GM21717 (cell line): ENCODE data around the gene SLC17A1.

ENCODE experiments used
- ATAC-seq: cut with Tn5 transposase; IDR thresholded peaks from one replicate; pipeline ENCODE4 v1.9.1; 2021; ENCODE audit warnings: mild to moderate bottlenecking, moderate library complexity; ENCODE audit not compliant: unreplicated experiment

Gene SLC17A1

DNA sequence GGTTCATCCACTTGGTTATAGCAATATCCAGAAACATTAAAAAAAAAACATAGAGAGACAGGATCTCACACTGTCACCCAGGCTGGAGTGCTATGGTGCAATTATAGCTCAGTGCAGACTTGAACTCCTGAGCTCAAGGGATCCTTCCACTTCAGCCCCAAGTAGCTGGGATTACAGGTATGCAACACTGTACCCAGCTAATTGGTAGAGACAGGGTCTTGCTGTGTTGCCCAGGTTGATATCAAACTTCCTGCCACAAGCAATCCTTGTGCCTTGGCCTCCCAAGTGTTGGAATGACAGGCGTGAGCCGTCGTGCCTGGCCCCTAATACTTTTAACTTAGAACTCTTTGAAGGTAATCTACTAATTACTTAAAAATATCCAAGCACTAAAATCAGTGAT is 818 bp upstream of the SLC17A1 start:
- no peak for ATAC-seq

DNA sequence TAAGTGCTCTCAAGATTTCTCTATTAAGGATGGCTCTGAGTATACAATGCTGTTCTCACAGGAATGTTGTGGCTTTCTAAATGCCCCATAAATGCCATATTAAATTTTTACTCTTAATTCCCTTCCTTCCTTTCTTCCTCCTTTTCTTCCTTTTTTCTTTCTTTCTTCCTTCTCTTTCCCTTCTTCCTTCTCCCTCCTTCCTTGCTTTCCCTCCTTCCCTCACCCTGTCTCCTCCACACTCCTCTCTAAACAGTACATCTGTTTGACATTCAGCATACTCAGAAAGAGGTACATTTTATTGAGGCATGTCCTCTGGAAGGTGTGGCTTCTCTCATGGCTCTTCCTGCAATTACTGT is 433 bp upstream of the SLC17A1 start:
- no peak for ATAC-seq

DNA sequence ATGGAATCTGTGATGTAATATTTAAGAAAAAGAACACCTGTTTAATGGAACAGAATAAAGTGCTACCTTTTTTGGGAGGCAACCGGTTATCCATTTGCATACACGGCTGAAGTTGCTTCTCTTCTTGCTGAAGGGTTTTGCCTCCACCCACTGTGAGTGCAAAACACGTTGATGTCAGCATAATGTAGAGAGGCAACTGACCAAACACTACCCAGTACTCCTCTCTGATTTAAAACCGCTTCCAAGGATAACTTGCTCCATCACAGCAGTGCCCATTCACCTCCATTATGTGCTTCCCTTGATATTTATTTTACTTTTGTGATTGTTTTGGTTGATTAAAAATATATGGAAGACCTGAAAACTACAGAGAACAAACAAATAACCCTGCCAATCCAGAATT is 1.4 kb downstream of the SLC17A1 start:
- ATAC-seq: no peak

DNA sequence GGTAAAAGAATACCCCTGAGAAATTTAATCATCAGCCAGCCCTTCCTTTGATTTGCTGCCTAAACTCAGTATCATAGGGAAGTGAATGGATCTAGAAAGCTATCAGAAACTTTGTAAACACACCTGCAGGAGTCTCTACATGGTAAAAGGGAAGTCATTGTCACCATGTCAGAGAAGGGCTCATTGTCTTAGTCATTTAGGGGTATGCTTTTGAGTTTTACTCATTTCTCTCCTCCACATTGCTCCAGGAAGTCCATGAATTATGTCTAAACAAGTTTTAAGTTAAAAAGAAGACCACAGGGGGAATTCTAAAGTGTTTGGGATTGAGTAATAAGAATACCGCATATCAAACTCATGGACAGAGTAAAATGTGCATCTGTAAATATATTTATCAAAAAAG is 2.5 kb downstream of the SLC17A1 start:
- peak; percentile 74 for ATAC-seq

DNA sequence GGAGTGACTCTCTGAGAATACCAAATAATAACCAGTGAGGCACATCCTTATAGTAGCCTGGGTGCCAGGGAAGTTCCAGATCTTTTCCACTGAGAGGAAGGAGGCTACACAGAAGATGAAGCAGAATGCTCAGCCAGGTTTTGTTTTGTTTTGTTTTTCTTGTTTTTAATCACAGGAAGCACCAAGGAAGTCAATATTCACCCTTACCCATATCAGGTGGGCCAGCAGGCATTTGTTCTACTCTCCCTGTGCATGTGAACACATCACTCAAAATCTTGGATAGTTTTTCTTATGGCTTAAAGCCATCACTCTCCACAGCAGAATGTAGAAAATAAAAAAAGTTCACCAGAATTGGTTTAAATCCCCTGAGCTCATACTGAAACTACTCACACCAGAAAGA is 10.5 kb downstream of the SLC17A1 start:
- ATAC-seq: no peak

DNA sequence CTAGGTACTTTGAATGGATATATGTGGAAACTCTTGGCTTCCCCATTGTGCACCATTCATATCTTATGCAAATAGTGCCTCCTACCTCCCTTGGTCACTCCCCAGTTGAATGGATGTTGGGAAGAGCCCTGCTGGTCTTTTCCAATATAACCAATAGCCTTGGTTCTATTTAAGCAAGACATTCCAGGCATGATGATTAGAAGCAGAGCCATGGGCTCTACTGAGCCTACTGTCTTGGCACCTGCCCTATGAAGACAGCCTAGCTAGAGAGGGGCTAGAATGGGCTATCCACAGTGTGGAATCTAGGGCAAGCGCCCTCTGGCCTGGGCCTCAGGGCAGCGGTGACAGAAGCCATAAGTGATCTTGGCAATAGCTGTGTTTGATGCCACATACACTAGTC is 15.6 kb downstream of the SLC17A1 start:
- no peak for ATAC-seq

DNA sequence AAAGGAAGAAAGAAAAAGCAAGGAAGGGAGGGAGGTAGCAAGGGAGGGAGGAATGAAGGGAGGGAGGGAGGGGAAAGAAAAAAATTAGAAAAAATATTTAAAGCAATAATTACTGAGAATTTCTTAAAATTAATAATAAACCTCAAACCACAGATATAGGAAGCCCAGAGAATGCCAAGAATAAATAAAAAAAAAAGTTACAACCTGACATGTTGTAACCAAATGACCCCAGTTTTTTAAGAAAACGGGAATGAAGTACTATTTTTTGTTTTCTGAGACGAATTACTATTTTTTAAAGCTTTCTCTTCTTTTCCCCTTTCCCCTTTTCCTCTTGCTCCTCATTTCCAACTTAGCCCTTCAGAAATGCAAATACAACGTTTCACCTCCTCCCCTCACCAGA is 16.7 kb downstream of the SLC17A1 start:
- ATAC-seq: no peak

DNA sequence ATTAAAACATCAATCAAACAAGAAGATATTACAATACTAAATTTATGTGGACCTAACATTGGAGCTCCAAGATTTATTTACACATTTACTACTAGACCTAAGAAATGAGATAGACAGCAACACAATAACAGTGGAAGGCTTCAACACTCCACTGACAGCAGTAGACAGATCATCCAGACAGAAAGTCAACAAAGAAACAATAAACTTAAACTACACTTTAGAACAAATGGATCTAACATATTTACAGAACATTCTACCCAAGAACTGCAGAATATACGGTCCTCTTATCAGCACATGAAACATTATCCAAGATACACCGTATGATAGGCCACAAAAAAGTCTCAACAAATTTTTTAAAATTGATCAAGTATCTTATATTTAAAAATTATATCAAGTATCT is 27.0 kb downstream of the SLC17A1 start:
- no peak for ATAC-seq

DNA sequence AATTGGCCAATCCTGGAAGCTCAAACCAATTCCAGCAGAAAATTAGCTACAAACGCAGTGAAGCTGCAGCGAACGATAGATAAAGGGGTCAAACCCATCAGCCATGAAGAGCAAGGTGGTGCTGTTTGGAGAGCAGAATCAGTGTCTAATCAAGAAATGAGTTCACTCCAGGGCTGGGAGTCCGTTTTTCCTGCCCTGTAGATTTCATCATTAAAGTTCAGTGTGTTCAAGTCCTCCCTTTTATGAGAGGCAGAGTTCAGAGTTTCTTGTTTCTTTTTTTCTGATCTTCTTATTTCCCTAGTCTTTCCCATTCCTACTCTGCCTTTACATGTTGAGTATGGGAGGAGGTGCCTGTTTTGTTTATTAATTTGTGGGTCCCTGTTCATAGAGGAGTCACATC is 30.4 kb downstream of the SLC17A1 start:
- no peak for ATAC-seq

DNA sequence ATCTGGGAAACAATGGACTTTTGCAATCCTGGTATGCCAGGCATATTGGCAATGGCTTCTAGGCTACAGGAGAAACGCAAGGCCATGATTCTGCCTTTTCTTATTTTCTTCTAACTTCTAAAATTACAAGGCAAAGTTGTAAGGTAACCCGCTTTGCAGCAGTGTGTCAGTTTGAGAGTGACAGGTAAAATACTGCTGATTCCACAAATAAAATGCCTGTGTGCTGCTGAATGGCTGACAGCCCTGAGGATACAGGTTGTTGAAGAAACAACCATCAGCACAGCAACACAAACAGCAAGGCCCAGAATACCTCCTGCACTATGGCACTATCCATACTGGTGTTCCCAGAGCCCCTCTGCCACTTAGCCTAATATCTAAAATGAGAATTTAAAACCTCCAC is 37.1 kb downstream of the SLC17A1 start:
- no peak for ATAC-seq

DNA sequence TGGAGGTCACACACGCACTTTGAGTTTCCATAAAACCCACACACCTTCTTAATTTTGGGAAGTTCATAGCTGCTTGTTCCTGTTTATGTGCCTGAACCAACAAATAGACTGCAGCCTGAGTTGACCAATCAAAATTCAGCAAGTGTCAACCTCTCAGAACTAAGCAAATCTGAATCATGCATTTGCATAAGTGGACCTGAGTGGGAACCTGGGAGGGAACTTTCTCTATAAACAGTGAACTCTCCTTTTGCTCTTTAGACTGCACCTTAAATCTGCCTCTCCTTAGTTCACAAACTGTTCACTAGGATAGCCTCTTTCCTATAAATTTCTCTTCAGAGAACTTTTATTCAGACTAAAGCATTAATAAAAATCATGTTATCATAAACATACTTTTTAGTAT is 37.9 kb downstream of the SLC17A1 start:
- ATAC-seq: no peak

DNA sequence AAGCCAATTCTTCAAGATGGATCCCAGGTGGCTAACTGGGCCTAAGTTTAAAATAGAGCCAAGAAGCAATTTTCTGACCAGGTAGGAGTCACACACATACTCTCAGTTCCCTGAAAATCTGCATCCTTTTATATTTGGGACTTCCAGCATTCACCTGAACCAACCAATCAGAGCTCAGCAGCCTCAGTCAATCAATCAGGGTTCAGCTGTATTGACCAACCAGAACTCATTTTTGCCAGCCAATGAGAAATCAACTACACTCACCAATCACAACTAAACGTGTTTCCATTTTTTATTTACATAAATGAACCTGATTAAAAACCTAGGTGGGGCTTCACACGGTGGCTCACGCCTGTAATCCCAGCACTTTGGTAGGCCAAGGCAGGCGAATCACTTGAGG is 39.8 kb downstream of the SLC17A1 start:
- ATAC-seq: no peak

DNA sequence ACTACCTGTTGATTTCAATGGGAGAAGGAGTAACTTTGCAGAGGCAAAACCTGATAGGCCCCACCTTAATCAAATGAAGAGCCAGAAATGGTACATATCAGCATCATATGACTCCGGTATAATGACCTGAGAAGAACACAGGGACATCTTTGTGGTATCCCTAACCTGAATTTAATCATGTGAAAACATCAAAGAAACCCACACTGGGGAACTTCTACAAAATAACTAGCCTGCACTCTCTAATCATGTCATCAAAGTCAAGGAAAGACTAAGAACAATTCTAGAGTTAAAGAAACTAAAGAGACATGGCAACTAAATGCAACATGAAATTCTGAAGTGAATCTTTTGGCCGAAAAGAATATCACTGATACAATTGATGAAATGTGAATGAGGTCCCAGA is 42.4 kb downstream of the SLC17A1 start:
- no peak for ATAC-seq

DNA sequence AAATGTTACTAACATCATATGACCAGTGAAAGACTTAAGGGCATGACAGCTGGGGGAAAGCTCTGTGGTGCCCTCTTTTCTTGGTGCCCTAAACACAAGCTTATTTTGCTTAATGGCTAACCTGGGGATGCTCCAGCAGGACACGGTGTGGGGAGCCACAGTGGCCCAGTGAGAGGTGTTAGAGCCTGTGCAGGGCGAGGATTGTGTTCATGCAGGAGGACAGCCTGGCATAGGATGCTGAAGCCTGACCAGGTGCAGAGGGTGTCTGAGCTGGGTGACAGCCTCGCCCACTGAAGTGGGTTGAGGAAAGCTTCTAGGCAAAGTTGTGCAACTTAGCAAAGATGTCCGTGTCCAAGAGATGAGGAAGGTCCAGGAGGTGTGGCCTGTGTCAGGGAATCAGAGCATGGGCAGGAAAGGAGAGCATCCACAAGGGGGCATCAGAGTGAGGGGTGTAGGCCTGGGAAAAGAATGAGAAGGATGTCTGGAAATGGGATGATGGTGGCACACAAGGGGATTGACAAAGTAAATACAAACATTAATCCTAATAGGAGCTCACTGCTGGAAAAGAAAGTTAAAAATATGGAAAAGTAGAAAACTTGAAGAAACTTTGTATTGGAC is 43.4 kb downstream of the SLC17A1 start:
- ATAC-seq: no peak

DNA sequence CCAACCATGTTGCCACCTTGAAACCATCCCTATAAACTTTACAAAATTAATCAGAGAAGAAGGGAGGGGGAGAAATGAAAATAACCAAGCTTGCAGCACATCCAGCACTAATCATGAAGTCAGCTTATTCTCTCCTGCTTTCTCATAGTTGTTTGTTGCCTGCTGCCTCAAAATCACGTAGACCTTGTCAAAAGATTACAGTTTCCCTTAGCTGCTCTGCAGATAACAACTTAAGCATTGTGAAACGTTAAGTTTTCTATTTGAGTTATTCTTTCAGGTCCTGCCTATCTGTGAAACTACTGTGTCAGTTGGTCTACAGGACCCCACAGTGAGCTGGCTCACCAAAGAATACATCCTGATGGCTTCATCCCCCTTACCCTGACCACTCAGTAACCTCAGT is 44.4 kb downstream of the SLC17A1 start:
- no peak for ATAC-seq

DNA sequence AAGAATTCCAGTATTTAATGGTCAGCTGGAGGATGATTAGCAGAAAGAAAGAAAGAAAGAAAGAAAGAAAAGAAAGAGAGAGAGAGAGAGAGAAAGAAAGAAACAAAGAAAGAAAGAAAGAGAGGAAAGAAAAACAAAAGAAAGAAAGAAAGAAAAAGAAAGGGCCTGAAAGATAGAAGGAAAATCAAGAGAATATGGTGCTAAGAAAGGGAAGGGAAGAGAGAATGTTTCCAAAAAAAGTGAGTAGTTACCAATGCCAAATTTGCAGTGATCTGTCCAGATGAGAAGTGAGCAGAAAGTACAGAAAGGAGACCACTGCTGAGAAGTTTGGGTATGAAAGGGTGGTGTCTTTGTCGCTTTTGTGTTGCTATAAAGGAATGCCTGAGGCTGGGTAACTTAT is 50.7 kb downstream of the SLC17A1 start:
- ATAC-seq: no peak

DNA sequence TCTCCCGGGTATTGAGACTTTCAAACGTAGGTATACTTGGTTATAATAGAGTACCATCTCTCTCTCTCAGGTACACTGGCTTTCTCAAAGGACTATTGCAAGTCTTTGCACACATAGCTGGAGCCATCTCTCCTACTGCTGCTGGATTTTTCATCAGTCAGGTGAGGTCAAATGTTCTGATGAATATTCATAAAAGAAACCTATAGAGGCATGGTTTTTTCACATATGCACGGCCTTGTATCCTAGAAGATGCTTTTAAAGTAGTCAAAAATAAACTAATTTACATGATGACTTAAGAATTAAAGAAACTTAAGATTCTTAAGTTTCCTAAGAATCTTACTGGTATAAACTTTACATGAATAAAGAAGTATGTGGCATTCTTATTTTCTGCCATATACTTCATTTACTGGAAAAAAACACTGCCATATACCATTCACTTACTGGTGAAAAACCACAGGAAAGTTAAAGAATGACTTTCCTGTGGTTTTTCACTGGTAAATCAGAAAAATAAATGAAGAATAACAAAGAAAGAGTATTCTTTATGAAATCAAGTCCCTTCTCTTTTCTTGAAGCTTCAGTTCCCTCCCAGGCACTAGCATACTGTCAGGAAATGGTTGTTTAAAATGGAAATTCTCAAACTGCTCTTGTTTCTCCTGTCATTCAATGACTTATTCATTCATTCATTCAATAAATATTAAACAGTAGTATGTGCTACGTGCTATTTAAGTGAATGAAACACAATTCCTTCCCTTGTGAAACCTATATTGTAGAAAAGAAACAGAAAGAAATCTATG is 53.8 kb downstream of the SLC17A1 start:
- no peak for ATAC-seq

DNA sequence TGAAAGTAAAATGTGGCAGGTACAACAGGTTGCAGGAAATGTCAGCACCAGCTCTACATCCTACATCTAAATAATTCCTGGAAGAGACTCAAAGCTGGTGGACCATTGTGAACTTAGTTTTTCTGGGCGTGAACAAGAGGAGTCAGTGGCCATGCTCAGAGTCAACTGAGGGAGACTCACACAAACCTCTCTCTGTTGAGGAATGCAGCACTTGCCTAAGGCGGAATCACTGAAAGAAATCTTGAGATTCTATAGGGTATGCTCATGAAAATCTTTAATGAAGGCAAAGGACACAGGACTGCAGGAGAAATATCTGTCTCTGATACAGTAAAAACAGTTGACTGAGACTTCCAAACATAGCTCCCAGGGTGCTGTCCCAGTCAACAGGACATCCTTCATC is 54.8 kb downstream of the SLC17A1 start:
- no peak for ATAC-seq

DNA sequence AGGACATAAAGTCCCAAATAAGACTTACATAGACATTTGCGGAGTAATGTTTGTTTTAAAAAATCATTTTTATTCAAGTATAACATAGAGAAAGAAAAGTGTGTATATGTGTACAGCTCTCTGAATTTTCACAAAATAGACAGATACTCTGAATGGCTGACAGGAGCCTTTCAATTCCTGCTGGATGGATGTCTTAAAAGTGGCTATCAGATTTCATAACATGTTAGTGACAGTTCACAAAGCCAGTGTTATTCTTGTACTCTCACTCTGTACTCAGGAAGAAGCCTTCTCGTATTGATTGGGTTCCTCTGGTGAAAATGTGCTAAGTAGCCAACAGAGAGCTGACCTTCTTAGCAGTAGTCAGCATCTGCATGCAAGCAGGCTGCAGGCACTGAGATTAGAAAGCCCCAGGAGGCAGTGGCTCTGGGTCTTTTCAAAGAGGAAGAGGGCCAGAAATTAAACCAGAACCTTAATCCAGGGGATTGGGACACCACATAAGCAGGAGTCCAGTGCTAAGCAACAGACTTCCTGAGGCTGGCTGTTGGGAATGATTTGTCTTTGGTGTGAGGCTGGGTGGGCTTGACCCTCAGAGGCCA is 57.6 kb downstream of the SLC17A1 start:
- no peak for ATAC-seq

DNA sequence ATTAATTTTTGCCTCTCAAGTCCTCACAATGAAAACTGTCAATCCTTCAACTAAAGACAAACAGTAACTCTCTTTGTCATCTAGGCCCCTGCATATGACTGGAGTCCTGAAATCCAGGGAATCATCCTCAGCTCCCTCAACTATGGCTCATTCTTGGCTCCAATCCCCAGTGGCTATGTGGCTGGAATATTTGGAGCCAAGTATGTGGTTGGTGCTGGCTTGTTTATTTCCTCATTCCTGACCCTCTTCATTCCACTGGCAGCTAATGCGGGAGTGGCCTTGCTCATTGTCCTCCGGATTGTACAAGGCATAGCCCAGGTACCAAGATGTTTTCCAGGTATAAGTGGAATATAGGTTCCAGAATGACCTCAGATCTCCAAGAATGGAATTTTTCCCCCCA is 61.9 kb downstream of the SLC17A1 start:
- no peak for ATAC-seq

DNA sequence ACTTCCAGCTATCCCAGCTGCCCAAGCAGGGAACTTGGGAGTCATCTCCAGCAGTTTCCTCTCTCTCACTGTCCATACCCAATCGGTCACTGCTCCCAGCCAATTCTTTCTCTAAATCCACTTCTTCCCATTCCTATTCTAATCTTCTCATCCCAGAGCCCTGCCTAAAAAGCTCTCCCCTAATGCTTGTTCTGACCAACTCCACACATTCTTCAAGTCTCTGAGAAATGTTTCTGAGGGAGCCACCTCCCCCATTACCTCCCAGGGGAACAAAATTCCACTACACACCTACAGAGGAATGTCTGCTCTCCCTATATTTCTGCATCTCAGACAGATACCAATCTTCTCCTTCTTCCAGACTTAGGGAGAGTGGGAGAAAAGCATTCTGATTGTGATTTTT is 63.3 kb downstream of the SLC17A1 start:
- no peak for ATAC-seq

DNA sequence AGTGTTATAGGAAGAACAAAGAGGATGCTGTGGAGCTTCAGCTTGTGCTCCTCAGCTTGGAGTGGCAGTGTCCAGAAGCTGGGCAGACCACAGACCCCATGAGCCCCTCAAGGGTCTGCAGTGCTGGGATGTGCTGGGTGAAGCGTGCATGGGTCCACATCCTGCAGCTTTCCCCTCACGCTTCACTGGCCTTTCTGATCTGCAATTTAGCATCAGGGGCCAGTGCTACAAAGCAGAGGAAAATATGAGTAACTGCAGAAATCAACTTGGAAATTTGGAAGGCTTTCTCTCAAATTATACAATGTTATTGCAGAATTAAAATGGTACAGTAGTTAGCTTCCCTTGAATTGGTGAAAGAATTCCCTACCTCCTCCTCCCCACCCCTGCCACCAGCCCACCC is 67.2 kb downstream of the SLC17A1 start:
- ATAC-seq: no peak
